ENCODE measurements around the gene LCP2.

Gene LCP2

GRCh38 chr5:170314541-170315095, 17.0 kb upstream of the LCP2 start:
- no peak for DNase-seq

- no peak for DNase-seq
These were observed 16.2 kb upstream of the LCP2 start for GRCh38 chr5:170313816-170314215.

- no peak for DNase-seq
These were observed 15.8 kb upstream of the LCP2 start for GRCh38 chr5:170313344-170313743.

- no peak for DNase-seq
These were observed 15.1 kb upstream of the LCP2 start for GRCh38 chr5:170312666-170313065.

GRCh38 chr5:170312301-170312595, 14.7 kb upstream of the LCP2 start:
- DNase-seq: no peak

- no peak for DNase-seq
These were observed 14.1 kb upstream of the LCP2 start for GRCh38 chr5:170311511-170312300.

GRCh38 chr5:170310256-170310926, 12.8 kb upstream of the LCP2 start:
- DNase-seq: no peak

- no peak for DNase-seq
These were observed 11.1 kb upstream of the LCP2 start for GRCh38 chr5:170308686-170309085.

GRCh38 chr5:170307575-170308465, 10.2 kb upstream of the LCP2 start:
- no peak for DNase-seq

GRCh38 chr5:170306381-170306831, 8.8 kb upstream of the LCP2 start:
- DNase-seq: no peak

GRCh38 chr5:170305646-170306025, 8.1 kb upstream of the LCP2 start:
- DNase-seq: no peak

GRCh38 chr5:170305016-170305645, 7.6 kb upstream of the LCP2 start:
- DNase-seq: no peak

GRCh38 chr5:170303549-170303948, 6.0 kb upstream of the LCP2 start:
- no peak for DNase-seq

- no peak for DNase-seq
These were observed 5.3 kb upstream of the LCP2 start for GRCh38 chr5:170302653-170303501.

GRCh38 chr5:170301981-170302652, 4.5 kb upstream of the LCP2 start:
- DNase-seq: no peak

GRCh38 chr5:170301149-170301548, 3.6 kb upstream of the LCP2 start:
- DNase-seq: no peak

GRCh38 chr5:170300361-170301013, 2.9 kb upstream of the LCP2 start:
- DNase-seq: no peak

- DNase-seq: no peak
These were observed 515 bp downstream of the LCP2 start for GRCh38 chr5:170296935-170297588.

- DNase-seq: no peak
These were observed 1.3 kb downstream of the LCP2 start for GRCh38 chr5:170296036-170296934.
